HFFc6 (cell line): ENCODE data around the gene ARL14. TPM values are rescaled to one million over a fixed set of nuclear protein-coding genes. Genes with fewer than 3 reads are reported as not detected.

ENCODE experiments used
- DNase-seq: peaks from one replicate; pipeline ENCODE4 v3.0.0-alpha.2; 2018
- H3K27ac Mint-ChIP-seq: 2 replicates; pipeline ENCODE4 v1.8.0; 2020; ENCODE audit warnings: mild to moderate bottlenecking, mixed read lengths
- H3K27me3 Mint-ChIP-seq: 2 replicates; pipeline ENCODE4 v1.8.0; 2021; ENCODE audit warnings: mild to moderate bottlenecking, moderate library complexity, mixed read lengths; ENCODE audit not compliant: insufficient read depth
- H3K36me3 Mint-ChIP-seq: 2 replicates; pipeline ENCODE4 v1.8.0; 2021; ENCODE audit warnings: low read depth, mixed read lengths
- H3K4me1 Mint-ChIP-seq: 2 replicates; pipeline ENCODE4 v1.8.0; 2020; ENCODE audit warnings: low read depth, mixed read lengths
- H3K4me3 Mint-ChIP-seq: 2 replicates; pipeline ENCODE4 v1.8.0; 2020; ENCODE audit warnings: mild to moderate bottlenecking, moderate library complexity, mixed read lengths
- H3K9me3 Mint-ChIP-seq: 2 replicates; pipeline ENCODE4 v1.8.0; 2020; ENCODE audit warnings: mild to moderate bottlenecking, mixed read lengths
- CTCF ChIP-seq: fragments of 200-600 bp; sonication (generic); IDR thresholded peaks from 2 replicates; pipeline ENCODE4 v1.5.0; 2021; ENCODE audit warnings: antibody characterized with exemption, mild to moderate bottlenecking
- total RNA-seq, 6 experiments: library from RNA; stranded (reverse); fragmentation: NEBNext Ultra II Directional; extraction: Animal tissue kit (Norgen Biotek cat#: 25700); gene quantifications; 2 replicates in 1 of 6; 3 replicates in 5 of 6; pipeline ENCODE4 v1.2.3, GENCODE V29; 2021

Gene ARL14
- total RNA-seq, 6 experiments from 2014 or later, result 0.14 to 0.22 (median 0.17) TPM; not detected in 3

- no peaks in the 10 kb centered on the region for H3K9me3 Mint-ChIP-seq
- no peaks in the 10 kb centered on the region for H3K4me1 Mint-ChIP-seq
- no peak for DNase-seq
- H3K27ac Mint-ChIP-seq, result no peak overlapping the region
- H3K4me3 Mint-ChIP-seq, result no peak overlapping the region
- no peaks in the 10 kb centered on the region for H3K36me3 Mint-ChIP-seq
- peaks cover 13% of the 10 kb centered on the region for H3K27me3 Mint-ChIP-seq
- no peak for TF ChIP-seq CTCF
These were observed 42.8 kb downstream of the ARL14 start for GRCh38 chr3:160719710-160720109.

DNA sequence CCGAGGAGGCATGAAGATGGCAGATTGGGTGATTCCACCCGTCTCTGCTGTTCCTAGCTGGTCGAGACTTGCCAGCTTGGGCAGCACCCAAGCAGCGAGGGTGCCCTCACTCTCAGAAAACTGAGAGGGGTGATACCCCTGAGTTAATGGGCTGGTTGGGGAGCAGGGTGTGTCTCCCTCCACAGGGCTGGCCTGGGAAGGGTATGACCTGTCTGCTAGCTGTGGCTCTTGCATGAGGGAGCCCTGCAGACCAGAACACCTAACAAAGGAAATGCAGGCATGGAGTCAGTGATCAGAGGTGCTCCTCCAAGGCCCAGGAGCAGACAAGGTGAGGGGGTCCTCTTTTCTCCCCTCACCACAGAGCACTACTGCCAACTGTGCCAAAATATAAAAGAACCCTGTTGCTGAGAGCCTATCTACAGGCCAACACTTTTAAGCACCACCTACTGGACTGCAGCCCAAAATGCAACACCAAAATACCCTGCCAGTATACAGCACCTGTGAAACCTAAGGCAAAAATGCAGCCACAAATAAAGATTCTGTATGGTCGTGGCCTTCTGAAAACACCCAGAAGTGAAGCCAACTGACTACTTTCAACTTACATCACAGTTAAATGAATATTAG, 43.3 kb downstream of the ARL14 start:
- Mint-ChIP-seq H3K27me3 (peaks cover 11% of the 10 kb centered on the region), H3K36me3 (no peaks in the 10 kb centered on the region), H3K4me3 (no peak overlapping the region), H3K27ac (no peak overlapping the region), H3K9me3 (no peaks in the 10 kb centered on the region), H3K4me1 (no peaks in the 10 kb centered on the region)
- no peak for DNase-seq
- peak; percentile 48; the same call in 1 of the 2 replicates for TF ChIP-seq CTCF

GRCh38 chr3:160722331-160722730, 45.4 kb downstream of the ARL14 start:
- peaks cover 10% of the 10 kb centered on the region for H3K27me3 Mint-ChIP-seq
- no peaks in the 10 kb centered on the region for H3K36me3 Mint-ChIP-seq
- no peak for TF ChIP-seq CTCF
- DNase-seq, result no peak
- no peaks in the 10 kb centered on the region for H3K9me3 Mint-ChIP-seq
- H3K27ac Mint-ChIP-seq, result no peak overlapping the region
- H3K4me1 Mint-ChIP-seq, result no peaks in the 10 kb centered on the region
- no peak overlapping the region for H3K4me3 Mint-ChIP-seq

- TF ChIP-seq CTCF, result no peak
- Mint-ChIP-seq H3K4me1 (no peaks in the 10 kb centered on the region), H3K27ac (no peak overlapping the region), H3K4me3 (no peak overlapping the region), H3K36me3 (no peaks in the 10 kb centered on the region), H3K9me3 (no peaks in the 10 kb centered on the region), H3K27me3 (peaks cover 9% of the 10 kb centered on the region)
- no peak for DNase-seq
These were observed 48.4 kb downstream of the ARL14 start for GRCh38 chr3:160725338-160725737.

Other genes starting within 250 kb of the ARL14 start
- 10 to 100 TPM; 30.9 to 50.2 (median 40.7) TPM for gene TRIM59, start 227.4 kb upstream of the ARL14 start, total RNA-seq
- gene KPNA4, start 111.6 kb upstream of the ARL14 start, total RNA-seq, result 100 to 1,000 TPM in 2 of 6 experiments, 10 to 100 TPM in 4; 72.4 to 113 (median 99.0) TPM
- gene PPM1L, start 79.1 kb downstream of the ARL14 start, total RNA-seq, result 1 to 10 TPM; 1.3 to 1.7 (median 1.6) TPM